ENCODE data around the gene JARID2.

JARID2 gene

GRCh38 chr6:15457121-15457650 is 211.3 kb downstream of the JARID2 start:
- no peaks in the 10 kb centered on the region for H3K27me3 ChIP-seq (ENCODE audit: insufficient read depth, low read depth, severe bottlenecking)
- H3K27ac ChIP-seq = no peak overlapping the region
- TF ChIP-seq CTCF (IDR thresholded peaks at IDR 0.05; ENCODE audit: low read depth, low read length) = no peak
- no peaks in the 10 kb centered on the region for H3K9me3 ChIP-seq (ENCODE audit: severe bottlenecking)
- no peak for DNase-seq
- H3K4me3 ChIP-seq (ENCODE audit: low read depth, low read length) = no peak overlapping the region
- H3K36me3 ChIP-seq = peaks cover 5% of the 10 kb centered on the region

- Histone ChIP-seq H3K4me3 (ENCODE audit: low read depth, low read length) (no peak overlapping the region), H3K36me3 (no peaks in the 10 kb centered on the region; the same call in none of the 2 replicates), H3K27me3 (ENCODE audit: insufficient read depth, low read depth, severe bottlenecking) (no peaks in the 10 kb centered on the region), H3K27ac (no peak overlapping the region), H3K9me3 (ENCODE audit: severe bottlenecking) (no peaks in the 10 kb centered on the region)
- no peak for DNase-seq
- TF ChIP-seq CTCF (IDR thresholded peaks at IDR 0.05; ENCODE audit: low read depth, low read length) = no peak
Measured at GRCh38 chr6:15458021-15458459, 212.2 kb downstream of the JARID2 start.

- no peaks in the 10 kb centered on the region; the same call in 1 of the 2 replicates for H3K36me3 ChIP-seq
- H3K27ac ChIP-seq = no peak overlapping the region
- H3K4me3 ChIP-seq (ENCODE audit: low read depth, low read length) = no peak overlapping the region
- H3K9me3 ChIP-seq (ENCODE audit: severe bottlenecking) = no peaks in the 10 kb centered on the region
- H3K27me3 ChIP-seq (ENCODE audit: insufficient read depth, low read depth, severe bottlenecking) = no peaks in the 10 kb centered on the region
- TF ChIP-seq CTCF (IDR thresholded peaks at IDR 0.05; ENCODE audit: low read depth, low read length) = no peak
- DNase-seq = no peak
Measured at GRCh38 chr6:15460110-15460727, 214.3 kb downstream of the JARID2 start.

GRCh38 chr6:15461127-15461944 is 215.5 kb downstream of the JARID2 start:
- TF ChIP-seq CTCF (IDR thresholded peaks at IDR 0.05; ENCODE audit: low read depth, low read length) = no peak
- no peak overlapping the region for H3K4me3 ChIP-seq (ENCODE audit: low read depth, low read length)
- no peaks in the 10 kb centered on the region for H3K9me3 ChIP-seq (ENCODE audit: severe bottlenecking)
- no peak overlapping the region for H3K27ac ChIP-seq
- no peak for DNase-seq
- no peaks in the 10 kb centered on the region for H3K36me3 ChIP-seq
- H3K27me3 ChIP-seq (ENCODE audit: insufficient read depth, low read depth, severe bottlenecking) = no peaks in the 10 kb centered on the region

- Histone ChIP-seq H3K27me3 (ENCODE audit: insufficient read depth, low read depth, severe bottlenecking) (no peaks in the 10 kb centered on the region), H3K36me3 (no peaks in the 10 kb centered on the region), H3K27ac (no peak overlapping the region), H3K4me3 (ENCODE audit: low read depth, low read length) (no peak overlapping the region), H3K9me3 (ENCODE audit: severe bottlenecking) (no peaks in the 10 kb centered on the region)
- DNase-seq = no peak
- no peak for TF ChIP-seq CTCF (IDR thresholded peaks at IDR 0.05; ENCODE audit: low read depth, low read length)
Measured at GRCh38 chr6:15462256-15462655, 216.4 kb downstream of the JARID2 start.
